ENCODE data around the gene ZNF652.

GRCh38 chr17:49406421-49407061, 44.5 kb upstream of the ZNF652 start:
- TF ChIP-seq POLR2A (IDR thresholded peaks at IDR 0.05; ENCODE audit: low read depth, low read length) (no peak), POLR2AphosphoS5 (IDR thresholded peaks at IDR 0.05; ENCODE audit: low read depth, low read length) (no peak), TAF1 (IDR thresholded peaks at IDR 0.05; ENCODE audit: low read depth, low read length) (no peak)
